GM12874 (cell line): ENCODE data around the gene FHAD1.

Experiments used
- TF ChIP-seq, protein P1 (sequence below): IDR thresholded peaks from 2 replicates; pipeline ENCODE4 v1.5.1; 2011; ENCODE audit warnings: low read depth, mild to moderate bottlenecking, control low read depth, low read length, moderate library complexity; ENCODE audit not compliant: insufficient read depth

FHAD1 gene

GRCh38 chr1:15205586-15206346, 41.3 kb upstream of the FHAD1 start:
- TF ChIP-seq, protein P1, sequence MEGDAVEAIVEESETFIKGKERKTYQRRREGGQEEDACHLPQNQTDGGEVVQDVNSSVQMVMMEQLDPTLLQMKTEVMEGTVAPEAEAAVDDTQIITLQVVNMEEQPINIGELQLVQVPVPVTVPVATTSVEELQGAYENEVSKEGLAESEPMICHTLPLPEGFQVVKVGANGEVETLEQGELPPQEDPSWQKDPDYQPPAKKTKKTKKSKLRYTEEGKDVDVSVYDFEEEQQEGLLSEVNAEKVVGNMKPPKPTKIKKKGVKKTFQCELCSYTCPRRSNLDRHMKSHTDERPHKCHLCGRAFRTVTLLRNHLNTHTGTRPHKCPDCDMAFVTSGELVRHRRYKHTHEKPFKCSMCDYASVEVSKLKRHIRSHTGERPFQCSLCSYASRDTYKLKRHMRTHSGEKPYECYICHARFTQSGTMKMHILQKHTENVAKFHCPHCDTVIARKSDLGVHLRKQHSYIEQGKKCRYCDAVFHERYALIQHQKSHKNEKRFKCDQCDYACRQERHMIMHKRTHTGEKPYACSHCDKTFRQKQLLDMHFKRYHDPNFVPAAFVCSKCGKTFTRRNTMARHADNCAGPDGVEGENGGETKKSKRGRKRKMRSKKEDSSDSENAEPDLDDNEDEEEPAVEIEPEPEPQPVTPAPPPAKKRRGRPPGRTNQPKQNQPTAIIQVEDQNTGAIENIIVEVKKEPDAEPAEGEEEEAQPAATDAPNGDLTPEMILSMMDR, result no peak

DNA sequence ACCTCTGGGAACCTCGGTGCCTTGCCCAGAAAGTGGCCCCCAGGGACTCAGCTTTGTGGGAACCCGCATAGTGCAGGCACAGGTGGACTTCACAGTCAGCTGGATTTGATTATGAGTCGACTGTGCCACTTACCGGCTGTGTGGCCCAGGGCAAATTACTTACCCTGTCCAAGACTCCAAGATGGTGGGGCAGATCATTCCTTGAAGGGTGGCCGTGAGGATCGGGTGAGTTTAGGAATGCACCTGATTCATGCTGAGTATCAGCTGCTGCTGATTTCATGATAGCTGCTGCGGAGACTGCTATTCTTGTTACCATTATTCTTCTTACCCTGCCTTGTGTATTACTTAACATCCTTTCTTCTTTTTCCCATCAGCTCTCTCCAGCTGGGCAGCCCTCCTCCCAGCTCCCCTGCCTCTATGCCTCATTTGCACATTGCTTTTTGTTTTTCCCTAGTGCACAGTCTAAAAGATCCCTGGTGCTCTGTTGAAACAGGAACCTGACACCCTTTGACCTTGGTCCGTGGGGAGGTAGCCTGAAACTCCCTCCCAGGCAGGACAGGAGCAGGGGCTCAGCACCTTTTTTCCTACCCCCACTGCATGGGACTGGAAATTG, 40.5 kb upstream of the FHAD1 start:
- TF ChIP-seq, protein P1, result no peak

GRCh38 chr1:15207031-15207828, 39.8 kb upstream of the FHAD1 start:
- TF ChIP-seq, protein P1, result no peak

DNA sequence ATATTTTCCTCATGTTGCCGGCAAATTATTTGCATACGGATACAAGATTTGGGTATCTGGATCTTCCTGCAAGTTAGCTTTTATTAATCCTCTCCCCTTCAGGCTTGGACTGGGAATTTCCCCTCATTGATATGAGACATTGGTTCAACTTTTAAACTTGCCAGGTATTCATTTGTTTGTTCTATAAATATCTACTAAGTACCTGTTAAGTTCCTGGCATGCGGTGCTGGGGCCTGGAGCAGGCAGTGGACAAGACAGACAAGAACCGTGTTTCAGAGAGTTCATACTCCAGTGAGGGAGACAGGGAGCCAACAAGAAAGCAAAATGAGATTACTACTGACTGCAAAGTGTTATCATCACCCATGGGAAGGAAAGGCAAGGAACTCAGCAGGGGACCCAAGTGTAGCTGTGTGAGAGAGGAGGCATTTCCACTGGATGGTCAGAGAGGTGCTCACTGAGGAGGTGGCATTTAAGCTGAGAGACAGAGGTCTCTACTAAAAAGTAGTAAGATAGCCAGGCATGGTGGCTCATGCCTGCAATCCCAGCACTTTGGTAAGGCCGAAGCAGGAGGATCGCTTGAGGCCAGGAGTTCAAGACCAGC, 39.1 kb upstream of the FHAD1 start:
- TF ChIP-seq, protein P1, result no peak

DNA sequence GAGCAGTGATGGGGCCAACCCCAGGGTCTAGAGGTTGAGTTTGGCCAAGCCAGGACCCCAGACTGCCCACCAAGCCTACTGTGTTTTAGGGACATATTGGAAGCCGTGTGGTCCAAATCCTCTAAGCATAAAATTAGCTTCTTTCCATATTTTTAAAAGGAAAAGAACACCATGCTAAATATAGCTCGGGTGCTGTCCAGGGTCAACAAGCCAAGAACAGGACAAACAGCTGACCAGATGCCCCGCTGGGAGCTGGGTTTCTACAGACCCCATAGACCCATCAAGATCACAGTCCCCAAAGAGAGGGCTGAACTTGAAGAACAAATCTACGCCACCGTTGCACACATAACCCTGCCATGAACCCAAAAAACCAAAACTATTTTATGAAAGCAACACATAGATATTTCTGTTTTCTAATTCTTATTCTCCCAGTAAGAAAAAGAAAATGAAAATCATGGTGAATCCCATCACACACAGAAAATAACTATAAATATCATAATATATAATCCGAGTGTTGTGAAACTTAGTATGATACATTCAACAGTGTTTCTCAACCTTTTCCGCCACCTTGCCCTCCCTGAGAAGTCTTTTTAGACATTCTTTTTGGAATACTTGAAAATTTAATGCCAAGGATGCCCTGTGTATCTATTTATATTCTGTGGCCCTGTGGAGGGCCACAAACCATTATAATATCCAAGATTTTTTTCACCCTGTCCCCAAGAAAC, 36.2 kb upstream of the FHAD1 start:
- TF ChIP-seq, protein P1, result no peak

DNA sequence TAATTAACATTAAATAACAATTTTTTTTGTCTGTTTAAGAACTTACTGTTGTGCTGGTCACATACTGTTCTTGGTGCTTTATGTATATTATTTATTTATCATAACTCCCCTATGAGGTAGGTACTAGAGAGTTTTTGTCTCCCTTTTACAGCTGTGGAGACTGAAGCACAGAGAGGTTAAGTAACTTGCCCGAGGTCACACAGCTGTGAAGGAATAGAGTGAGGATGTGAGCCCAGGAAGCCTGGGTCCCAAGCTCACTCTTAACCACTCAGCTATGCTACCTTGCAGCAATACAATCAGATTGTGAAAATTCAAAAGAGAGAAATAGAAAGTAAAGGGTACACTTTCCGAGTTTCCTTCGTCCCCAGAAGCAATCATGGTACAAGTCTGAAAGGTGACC, 35.6 kb upstream of the FHAD1 start:
- TF ChIP-seq, protein P1, result no peak
